Activated naive CD4-positive, alpha-beta T cell treated with anti-CD3 and anti-CD28 coated beads for 36 hours (primary cell): ENCODE results near the gene FLT3LG. TPM values are rescaled to one million over a fixed set of nuclear protein-coding genes. Genes with fewer than 3 reads are reported as not detected.

Source experiments
- CTCF ChIA-PET: fragments of 350-600 bp; sonication (Branson Sonifier 250); formaldehyde crosslinking; loops from one replicate; lab custom pipeline; 2021; ENCODE audit warnings: antibody characterized with exemption; lab: Charles Lee
- DNase-seq: peaks from one replicate; pipeline ENCODE4 v3.0.0-alpha.2; 2020
- H3K27ac Mint-ChIP-seq: one replicate; pipeline ENCODE4 v1.8.0; 2021; ENCODE audit warnings: mild to moderate bottlenecking, mixed read lengths
- H3K27me3 Mint-ChIP-seq: one replicate; pipeline ENCODE4 v1.8.0; 2021; ENCODE audit warnings: low read depth, mixed read lengths
- H3K36me3 Mint-ChIP-seq: one replicate; pipeline ENCODE4 v1.8.0; 2021; ENCODE audit warnings: low read depth, mixed read lengths
- H3K4me1 Mint-ChIP-seq: one replicate; pipeline ENCODE4 v1.8.0; 2021; ENCODE audit warnings: low read depth, mixed read lengths
- H3K4me3 Mint-ChIP-seq: one replicate; pipeline ENCODE4 v1.8.0; 2021; ENCODE audit warnings: mild to moderate bottlenecking, moderate library complexity, mixed read lengths
- H3K9me3 Mint-ChIP-seq: one replicate; pipeline ENCODE4 v1.8.0; 2021; ENCODE audit warnings: mixed read lengths
- intact Hi-C: fragments of 100-400 bp; cut with micrococcal nuclease; formaldehyde crosslinking; loops from one replicate; pipeline ENCODE4 v1.15.1; 2023
- total RNA-seq, 2 experiments: library from RNA; stranded (reverse); gene quantifications; one replicate each; pipeline ENCODE4 v1.2.3, GENCODE V29; 2021

FLT3LG gene
- total RNA-seq, 2 experiments from 2014 or later, result 23.9 to 28.4 TPM

GRCh38 chr19:49491804-49492572 is 18.0 kb downstream of the FLT3LG start:
- CTCF ChIA-PET, result no interaction called here
- intact Hi-C loops, result loop anchor here (10.0 kb wide), 1 partner anchor 617 kb away; the partner anchor contains the start of gene PPP1R15A
- DNase-seq, result no peak
- Mint-ChIP-seq H3K27me3 (no peaks in the 10 kb centered on the region), H3K4me1 (peaks cover 25% of the 10 kb centered on the region), H3K4me3 (no peak overlapping the region), H3K9me3 (no peaks in the 10 kb centered on the region), H3K36me3 (peaks cover 56% of the 10 kb centered on the region), H3K27ac (peak overlapping the region; percentile 6)

- no peak overlapping the region for H3K4me3 Mint-ChIP-seq
- H3K4me1 Mint-ChIP-seq, result peaks cover 28% of the 10 kb centered on the region
- H3K27ac Mint-ChIP-seq, result peak overlapping the region; percentile 71
- intact Hi-C loops, result loop anchor here (10.0 kb wide), 1 partner anchor 618 kb away; the partner anchor contains the start of gene PPP1R15A
- CTCF ChIA-PET, result no interaction called here
- H3K9me3 Mint-ChIP-seq, result no peaks in the 10 kb centered on the region
- peaks cover 58% of the 10 kb centered on the region for H3K36me3 Mint-ChIP-seq
- H3K27me3 Mint-ChIP-seq, result no peaks in the 10 kb centered on the region
- no peak for DNase-seq
Measured at GRCh38 chr19:49492573-49493405, 18.8 kb downstream of the FLT3LG start.

GRCh38 chr19:49496574-49497008 is 22.6 kb downstream of the FLT3LG start:
- Mint-ChIP-seq H3K4me3 (peak overlapping the region; percentile 87), H3K36me3 (peaks cover 48% of the 10 kb centered on the region), H3K27ac (peak overlapping the region; percentile 96), H3K4me1 (peaks cover 49% of the 10 kb centered on the region), H3K9me3 (no peaks in the 10 kb centered on the region), H3K27me3 (no peaks in the 10 kb centered on the region)
- CTCF ChIA-PET, result interaction anchor here (0.8 kb wide), 1 partner anchor 74 kb away, joined by 3 read pairs; no protein-coding TSS in a partner anchor
- intact Hi-C loops, result loop anchor here (1.0 to 10.0 kb wide), 9 partner anchors 9 to 622 kb away; partner anchors contain the start of genes AKT1S1, ALDH16A1, FUZ and PPP1R15A
- no peak for DNase-seq

- DNase-seq, result peak; percentile 79
- Mint-ChIP-seq H3K9me3 (no peaks in the 10 kb centered on the region), H3K4me3 (peak overlapping the region; percentile 87), H3K27me3 (no peaks in the 10 kb centered on the region), H3K36me3 (peaks cover 45% of the 10 kb centered on the region), H3K27ac (peak overlapping the region; percentile 96), H3K4me1 (peaks cover 49% of the 10 kb centered on the region)
- intact Hi-C loops, result loop anchor here (2.0 to 10.0 kb wide), 3 partner anchors 58 to 622 kb away; partner anchors contain the start of genes AKT1S1, PPP1R15A and TBC1D17
- CTCF ChIA-PET, result no interaction called here
Measured at GRCh38 chr19:49497047-49497788, 23.2 kb downstream of the FLT3LG start.

- no peak for DNase-seq
- intact Hi-C loops, result loop anchor here (2.0 to 10.0 kb wide), 3 partner anchors 57 to 623 kb away; partner anchors contain the start of genes AKT1S1, PPP1R15A and TBC1D17
- Mint-ChIP-seq H3K4me3 (peak overlapping the region; percentile 87), H3K27ac (peak overlapping the region; percentile 96), H3K4me1 (peaks cover 53% of the 10 kb centered on the region), H3K27me3 (no peaks in the 10 kb centered on the region), H3K36me3 (peaks cover 45% of the 10 kb centered on the region), H3K9me3 (no peaks in the 10 kb centered on the region)
- CTCF ChIA-PET, result interaction anchor here (0.7 kb wide), 1 partner anchor 73 kb away, joined by 3 read pairs; no protein-coding TSS in a partner anchor
Measured at GRCh38 chr19:49497789-49498103, 23.7 kb downstream of the FLT3LG start.

- Mint-ChIP-seq H3K4me3 (peak overlapping the region; percentile 87), H3K36me3 (peaks cover 41% of the 10 kb centered on the region), H3K9me3 (no peaks in the 10 kb centered on the region), H3K27me3 (no peaks in the 10 kb centered on the region), H3K4me1 (peaks cover 53% of the 10 kb centered on the region), H3K27ac (peak overlapping the region; percentile 96)
- intact Hi-C loops, result loop anchor here (10.0 kb wide), 1 partner anchor 624 kb away; the partner anchor contains the start of gene PPP1R15A
- DNase-seq, result no peak
- CTCF ChIA-PET, result interaction anchor here (0.7 to 1.5 kb wide), 2 partner anchors 25 to 72 kb away, joined by 3 to 5 read pairs; partner anchors contain the start of gene FLT3LG
Measured at GRCh38 chr19:49498475-49498874, 24.5 kb downstream of the FLT3LG start.

GRCh38 chr19:49499030-49499670 is 25.1 kb downstream of the FLT3LG start:
- intact Hi-C loops, result loop anchor here (10.0 kb wide), 1 partner anchor 624 kb away; the partner anchor contains the start of gene PPP1R15A
- DNase-seq, result peak; percentile 42
- Mint-ChIP-seq H3K27ac (peak overlapping the region; percentile 96), H3K4me1 (peaks cover 52% of the 10 kb centered on the region), H3K27me3 (no peaks in the 10 kb centered on the region), H3K9me3 (no peaks in the 10 kb centered on the region), H3K36me3 (peaks cover 41% of the 10 kb centered on the region), H3K4me3 (peak overlapping the region; percentile 87)
- CTCF ChIA-PET, result interaction anchor here (0.7 to 1.5 kb wide), 4 partner anchors 14 to 71 kb away, joined by 3 to 6 read pairs (median 4); partner anchors contain the start of gene FLT3LG

- H3K36me3 Mint-ChIP-seq, result peaks cover 24% of the 10 kb centered on the region
- intact Hi-C loops, result no loop called here
Measured at GRCh38 chr19:49502866-49503581, 29.0 kb downstream of the FLT3LG start.

GRCh38 chr19:49503582-49503962 is 29.6 kb downstream of the FLT3LG start:
- intact Hi-C loops, result no loop called here
- H3K27me3 Mint-ChIP-seq, result no peaks in the 10 kb centered on the region
- no peak overlapping the region for H3K27ac Mint-ChIP-seq
- H3K4me3 Mint-ChIP-seq, result no peak overlapping the region
- no peak for DNase-seq
- H3K9me3 Mint-ChIP-seq, result no peaks in the 10 kb centered on the region
- peaks cover 18% of the 10 kb centered on the region for H3K36me3 Mint-ChIP-seq
- CTCF ChIA-PET, result interaction anchor here (0.7 to 7.8 kb wide), 10 partner anchors 10 to 177 kb away, joined by 3 to 60 read pairs (median 6); partner anchors contain the start of genes NOSIP and PRRG2
- peaks cover 41% of the 10 kb centered on the region for H3K4me1 Mint-ChIP-seq

More at GRCh38 chr19:49502866-49503581, 29.0 kb downstream of the FLT3LG start:
- no peak overlapping the region for H3K4me3 Mint-ChIP-seq
- CTCF ChIA-PET, result interaction anchor here (0.7 to 7.8 kb wide), 14 partner anchors 8 to 178 kb away, joined by 3 to 60 read pairs (median 4); partner anchors contain the start of genes NOSIP and PRRG2
- H3K4me1 Mint-ChIP-seq, result peaks cover 47% of the 10 kb centered on the region
- peak; percentile 63 for DNase-seq
- H3K27me3 Mint-ChIP-seq, result no peaks in the 10 kb centered on the region
- H3K9me3 Mint-ChIP-seq, result no peaks in the 10 kb centered on the region
- H3K27ac Mint-ChIP-seq, result no peak overlapping the region

- intact Hi-C loops, result loop anchor here (1.0 kb wide), 3 partner anchors 41 to 172 kb away; no protein-coding TSS in a partner anchor
- H3K4me1 Mint-ChIP-seq, result peaks cover 18% of the 10 kb centered on the region
- H3K9me3 Mint-ChIP-seq, result no peaks in the 10 kb centered on the region
- peak; percentile 87 for DNase-seq
- H3K27ac Mint-ChIP-seq, result peak overlapping the region; percentile 41
- no peaks in the 10 kb centered on the region for H3K27me3 Mint-ChIP-seq
- H3K36me3 Mint-ChIP-seq, result no peaks in the 10 kb centered on the region
- CTCF ChIA-PET, result interaction anchor here (0.5 to 7.8 kb wide), 16 partner anchors 8 to 174 kb away, joined by 3 to 60 read pairs (median 4); partner anchors contain the start of genes RCN3 and RRAS
- no peak overlapping the region for H3K4me3 Mint-ChIP-seq
Measured at GRCh38 chr19:49506575-49507105, 32.6 kb downstream of the FLT3LG start.
